ENCODE measurements around the gene FARP1.

The FARP1 gene

GRCh38 chr13:98213354-98213753, 70.5 kb downstream of the FARP1 start:
- TF ChIP-seq CTCF (IDR thresholded peaks at IDR 0.05; ENCODE audit: borderline replicate concordance, control extremely low read depth, extremely low read depth, insufficient read depth, missing control alignments), result no peak
- in situ Hi-C loops (cut with MboI; ENCODE audit: low sequenced_read_pairs, unreplicated experiment), result no loop called here
- DNase-seq (ENCODE audit: low spot score), result no peak

- no peak for DNase-seq (ENCODE audit: low spot score)
- in situ Hi-C loops (cut with MboI; ENCODE audit: low sequenced_read_pairs, unreplicated experiment), result no loop called here
Measured at GRCh38 chr13:98214008-98214643, 71.2 kb downstream of the FARP1 start.

GRCh38 chr13:98214707-98215106, 71.8 kb downstream of the FARP1 start:
- in situ Hi-C loops (cut with MboI; ENCODE audit: low sequenced_read_pairs, unreplicated experiment), result no loop called here
- no peak for DNase-seq (ENCODE audit: low spot score)
- TF ChIP-seq CTCF (IDR thresholded peaks at IDR 0.05; ENCODE audit: borderline replicate concordance, control extremely low read depth, extremely low read depth, insufficient read depth, missing control alignments), result no peak

More at GRCh38 chr13:98214008-98214643, 71.2 kb downstream of the FARP1 start:
- no peak for TF ChIP-seq CTCF (IDR thresholded peaks at IDR 0.05; ENCODE audit: borderline replicate concordance, control extremely low read depth, extremely low read depth, insufficient read depth, missing control alignments)

DNA sequence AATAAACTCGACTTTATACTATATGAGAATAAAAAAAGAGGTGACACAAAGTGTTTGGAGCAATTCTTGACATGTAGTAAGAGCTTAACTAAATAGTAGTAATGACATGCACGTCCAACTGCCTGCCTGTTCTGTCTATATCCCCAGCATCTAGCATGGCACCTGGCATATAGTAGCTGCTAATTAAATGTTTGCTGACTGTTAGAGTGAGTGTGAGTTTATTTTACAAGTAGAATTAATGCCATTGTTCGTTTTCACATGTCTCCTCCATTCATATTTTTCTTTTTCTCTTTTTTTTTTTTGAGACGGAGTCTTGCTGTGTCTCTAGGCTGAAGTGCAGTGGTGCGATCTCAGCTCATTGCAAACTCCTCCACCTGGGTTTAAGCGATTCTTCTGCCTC, 72.6 kb downstream of the FARP1 start:
- no peak for TF ChIP-seq CTCF (IDR thresholded peaks at IDR 0.05; ENCODE audit: borderline replicate concordance, control extremely low read depth, extremely low read depth, insufficient read depth, missing control alignments)
- in situ Hi-C loops (cut with MboI; ENCODE audit: low sequenced_read_pairs, unreplicated experiment), result no loop called here
- DNase-seq (ENCODE audit: low spot score), result no peak

DNA sequence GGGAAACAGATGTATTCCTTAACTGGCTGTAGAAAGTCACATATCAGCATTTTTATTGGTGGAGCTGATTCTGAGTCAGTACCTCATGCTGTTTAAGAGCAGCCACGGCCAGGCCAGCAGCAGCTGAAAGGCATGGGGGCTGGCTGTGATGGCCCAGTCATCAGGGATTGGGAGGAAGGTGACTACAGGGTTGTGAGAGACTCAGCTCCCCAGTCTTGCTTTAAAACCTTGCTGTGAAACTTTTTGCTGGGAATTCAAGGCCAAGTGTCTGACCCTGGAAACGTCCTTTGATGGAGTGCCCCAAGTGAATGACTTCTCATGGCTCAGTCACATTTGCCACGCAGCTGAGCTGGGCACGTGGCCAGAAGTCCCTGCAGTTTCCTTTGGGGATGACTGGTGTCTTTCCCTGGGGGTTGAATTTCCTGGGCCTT, 73.3 kb downstream of the FARP1 start:
- no peak for TF ChIP-seq CTCF (IDR thresholded peaks at IDR 0.05; ENCODE audit: borderline replicate concordance, control extremely low read depth, extremely low read depth, insufficient read depth, missing control alignments)
- in situ Hi-C loops (cut with MboI; ENCODE audit: low sequenced_read_pairs, unreplicated experiment), result no loop called here
- DNase-seq (ENCODE audit: low spot score), result no peak

DNA sequence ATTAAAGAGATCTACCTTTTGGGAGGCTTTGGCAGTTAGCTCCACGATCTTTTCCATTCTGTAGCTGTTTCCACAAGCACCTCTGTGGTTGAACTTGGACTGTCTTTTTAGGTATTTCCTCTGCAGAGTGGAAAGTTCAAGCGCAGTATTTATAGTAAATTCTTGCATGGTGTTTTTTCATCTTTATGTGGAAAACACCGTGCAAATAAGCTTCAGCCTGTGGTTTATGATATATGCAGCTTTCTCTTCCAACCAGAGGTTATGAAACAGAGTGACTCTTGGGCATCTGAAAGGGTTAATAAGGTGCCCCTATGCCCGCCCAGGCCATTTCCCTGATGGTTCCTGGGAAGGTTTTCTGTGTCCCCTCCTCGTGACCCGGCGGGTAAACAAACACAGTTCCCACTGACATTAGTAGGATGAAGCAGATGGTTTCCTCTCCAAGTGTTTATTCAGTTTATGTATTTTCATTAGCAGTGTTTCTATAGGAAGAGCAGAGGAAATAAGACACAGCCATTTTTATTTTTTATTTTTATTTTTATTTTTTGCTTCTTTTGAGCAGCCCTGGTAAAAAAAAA, 73.9 kb downstream of the FARP1 start:
- peak; percentile 40 for DNase-seq (ENCODE audit: low spot score)
- in situ Hi-C loops (cut with MboI; ENCODE audit: low sequenced_read_pairs, unreplicated experiment), result no loop called here
- TF ChIP-seq CTCF (IDR thresholded peaks at IDR 0.05; ENCODE audit: borderline replicate concordance, control extremely low read depth, extremely low read depth, insufficient read depth, missing control alignments), result no peak
